Kidney (tissue), 14 donors: ENCODE measurements around the gene ELAPOR1. TPM values are rescaled to one million over a fixed set of nuclear protein-coding genes. Genes with fewer than 3 reads are reported as not detected.
A peak's percentile ranks its signal among the peaks of the same experiment; 100 is the strongest.

Experiments used
- DNase-seq, 5 donors: peaks; one replicate each; pipeline ENCODE4 v3.0.0-alpha.2; 2013 to 2020
- FAIRE-seq: peaks from 2 replicates; lab custom pipeline; 2012; peaks lifted over from hg19 to GRCh38; lab: Jason Lieb, UNC
- H3K27ac ChIP-seq, 2 donors: one replicate each; pipeline ENCODE4 v1.7.0; 2013; ENCODE audit warnings: low read depth in 2 of 2, low read length in 2 of 2, inconsistent platforms in 1 of 2
- H3K27me3 ChIP-seq: one replicate; pipeline ENCODE4 v1.7.1; 2013; ENCODE audit warnings: low read length, inconsistent platforms; ENCODE audit not compliant: control insufficient read depth, insufficient read depth
- H3K36me3 ChIP-seq, 3 donors: one replicate each; pipeline versions ENCODE4 v1.7.0 to v1.7.1; 2013; ENCODE audit warnings: low read length in 3 of 3, control low read depth in 1 of 3, inconsistent platforms in 1 of 3; ENCODE audit not compliant: insufficient read depth in 3 of 3, control insufficient read depth in 2 of 3
- H3K4me1 ChIP-seq, 3 donors: one replicate each; pipeline versions ENCODE4 v1.7.0 to v1.7.1; 2013; ENCODE audit warnings: low read length in 3 of 3, inconsistent platforms in 1 of 3, low read depth in 1 of 3; ENCODE audit not compliant: control insufficient read depth in 2 of 3, insufficient read depth in 2 of 3
- H3K4me3 ChIP-seq, 3 donors: one replicate each; pipeline versions ENCODE4 v1.7.0 to v1.8.1; 2013; ENCODE audit warnings: low read length in 3 of 3, control low read depth in 1 of 3, inconsistent platforms in 1 of 3
- H3K9ac ChIP-seq, 3 donors: one replicate each; pipeline versions ENCODE4 v1.7.0 to v1.7.1; 2013; ENCODE audit warnings: low read length in 3 of 3, control low read depth in 1 of 3, inconsistent platforms in 1 of 3
- H3K9me3 ChIP-seq, 3 donors: one replicate each; pipeline versions ENCODE4 v1.7.0 to v1.7.1; 2013; ENCODE audit warnings: low read length in 3 of 3, control low read depth in 1 of 3, inconsistent platforms in 1 of 3; ENCODE audit not compliant: control insufficient read depth in 2 of 3, insufficient read depth in 1 of 3
- intact Hi-C: fragments of 100-400 bp; cut with DNase I; formaldehyde crosslinking; loops from one replicate; pipeline ENCODE4 v1.11.1; 2022
- polyA plus RNA-seq: library from polyadenylated mRNA; stranded (reverse); fragments of 350-450 nt; fragmentation: Illumina TruSeq; extraction: RNeasy Lipid Tissue Mini Kit (QIAGEN cat#74804); gene quantifications from one replicate; pipeline ENCODE4 v1.2.3, GENCODE V29; 2014; ENCODE audit warnings: low read depth, low replicate concordance; ENCODE audit not compliant: insufficient read depth
- total RNA-seq: library from RNA; stranded (reverse); fragmentation: NEBNext Ultra II Directional; extraction: Animal tissue kit (Norgen Biotek cat#: 25700); gene quantifications from one replicate; pipeline ENCODE4 v1.2.1, GENCODE V29; 2021
- TF ChIP-seq, protein P1 (sequence below): IDR thresholded peaks from 3 replicates; pipeline ENCODE4 v1.5.1; 2012; ENCODE audit warnings: mild to moderate bottlenecking, moderate library complexity, borderline replicate concordance; ENCODE audit not compliant: insufficient read depth; ENCODE audit errors: extremely low read depth
- donor health status: control.
- donor health status: control.
- donor health status: control.
- donor health status: control.
- donor health status: control.
- donor health status: DM: yes; HTN: yes; CAD: no.
- donor health status: Normal renal cell carcinoma (clear cell type).

ELAPOR1 gene
- total and polyA plus RNA-seq, 2 donors from 2014 or later: 0.28 to 1.3 TPM

DNA sequence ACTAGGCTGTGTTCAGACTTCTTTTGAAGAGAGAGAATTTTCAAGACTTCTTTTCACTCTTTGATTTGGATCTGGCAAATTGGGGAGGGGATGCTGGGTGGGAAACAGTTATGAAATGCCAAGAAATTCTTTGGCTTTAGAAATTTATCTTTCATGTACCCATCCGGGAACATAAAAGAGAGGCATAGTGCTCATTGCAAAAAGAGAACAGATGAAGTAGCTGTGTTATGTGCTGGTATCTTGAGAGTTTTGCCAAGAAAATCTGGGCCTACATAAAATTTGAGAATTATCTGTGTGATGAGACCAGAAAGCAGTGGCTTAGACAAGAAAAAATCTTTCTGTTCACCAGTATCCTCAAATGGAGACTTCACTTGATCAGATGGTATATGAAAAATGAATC lies 19.0 kb upstream of the ELAPOR1 start:
- Histone ChIP-seq H3K9ac (no peak overlapping the region), H3K4me3 (no peak overlapping the region), H3K27me3 (no peaks in the 10 kb centered on the region), H3K4me1 (peaks cover 3 to 16% (median 10%) of the 10 kb centered on the region in 3 donors), H3K36me3 (peaks cover 0 to 9% (median 2%) of the 10 kb centered on the region in 3 donors), H3K27ac (no peak overlapping the region), H3K9me3 (no peaks in the 10 kb centered on the region)
- TF ChIP-seq, protein P1, sequence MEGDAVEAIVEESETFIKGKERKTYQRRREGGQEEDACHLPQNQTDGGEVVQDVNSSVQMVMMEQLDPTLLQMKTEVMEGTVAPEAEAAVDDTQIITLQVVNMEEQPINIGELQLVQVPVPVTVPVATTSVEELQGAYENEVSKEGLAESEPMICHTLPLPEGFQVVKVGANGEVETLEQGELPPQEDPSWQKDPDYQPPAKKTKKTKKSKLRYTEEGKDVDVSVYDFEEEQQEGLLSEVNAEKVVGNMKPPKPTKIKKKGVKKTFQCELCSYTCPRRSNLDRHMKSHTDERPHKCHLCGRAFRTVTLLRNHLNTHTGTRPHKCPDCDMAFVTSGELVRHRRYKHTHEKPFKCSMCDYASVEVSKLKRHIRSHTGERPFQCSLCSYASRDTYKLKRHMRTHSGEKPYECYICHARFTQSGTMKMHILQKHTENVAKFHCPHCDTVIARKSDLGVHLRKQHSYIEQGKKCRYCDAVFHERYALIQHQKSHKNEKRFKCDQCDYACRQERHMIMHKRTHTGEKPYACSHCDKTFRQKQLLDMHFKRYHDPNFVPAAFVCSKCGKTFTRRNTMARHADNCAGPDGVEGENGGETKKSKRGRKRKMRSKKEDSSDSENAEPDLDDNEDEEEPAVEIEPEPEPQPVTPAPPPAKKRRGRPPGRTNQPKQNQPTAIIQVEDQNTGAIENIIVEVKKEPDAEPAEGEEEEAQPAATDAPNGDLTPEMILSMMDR: no peak
- DNase-seq (no peak), FAIRE-seq (no peak)
- intact Hi-C loops: no loop called here

DNA sequence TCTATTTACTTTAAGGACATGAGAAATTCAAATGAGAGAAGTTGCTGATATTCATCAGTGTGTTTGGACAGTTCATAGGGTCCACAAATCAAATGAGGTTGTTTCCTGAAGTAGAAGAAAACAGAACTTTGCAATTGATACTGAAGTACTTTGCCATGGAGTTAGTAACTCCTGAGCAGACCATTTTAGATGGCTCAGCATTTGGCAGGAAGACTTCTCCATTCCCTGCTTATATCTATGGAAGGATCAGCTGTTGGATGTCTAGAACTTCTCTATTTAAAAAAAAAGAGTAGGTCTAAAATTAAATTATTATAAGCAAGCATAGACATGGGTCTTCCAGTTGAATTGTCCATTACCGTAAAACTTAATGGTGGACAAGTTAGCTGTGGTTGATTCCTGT lies 18.3 kb upstream of the ELAPOR1 start:
- Histone ChIP-seq H3K36me3 (peaks cover 0 to 9% (median 2%) of the 10 kb centered on the region in 3 donors), H3K4me3 (no peak overlapping the region), H3K4me1 (peaks cover 3 to 16% (median 10%) of the 10 kb centered on the region in 3 donors), H3K9ac (no peak overlapping the region), H3K9me3 (no peaks in the 10 kb centered on the region), H3K27me3 (no peaks in the 10 kb centered on the region), H3K27ac (no peak overlapping the region)
- intact Hi-C loops: no loop called here
- TF ChIP-seq, protein P1: no peak
- DNase-seq (no peak), FAIRE-seq (no peak)

DNA sequence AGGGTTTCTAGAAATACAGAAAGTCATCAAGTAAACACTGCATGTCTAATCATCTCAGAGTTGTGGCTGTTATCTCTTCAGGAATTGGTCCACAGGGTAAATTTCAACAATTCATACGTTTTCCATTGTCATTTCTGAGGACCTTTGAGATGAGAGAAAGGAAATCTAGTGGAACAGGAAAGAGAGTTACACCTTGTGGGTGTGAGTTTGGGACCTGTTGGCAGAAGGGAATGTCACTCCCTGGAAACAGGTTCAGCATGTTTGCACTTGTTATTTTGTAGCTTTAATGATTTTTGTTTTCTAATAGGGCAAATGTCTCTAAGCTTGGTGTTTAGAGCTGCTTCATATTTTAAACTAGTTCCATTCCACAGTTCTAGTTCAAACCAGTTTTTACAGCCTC lies 17.8 kb upstream of the ELAPOR1 start:
- TF ChIP-seq, protein P1: no peak
- Histone ChIP-seq H3K4me1 (peaks cover 3 to 16% (median 10%) of the 10 kb centered on the region in 3 donors), H3K4me3 (no peak overlapping the region), H3K36me3 (peaks cover 0 to 9% (median 2%) of the 10 kb centered on the region in 3 donors), H3K9ac (peak overlapping the region in 1 of 3 donors; percentile 46), H3K27me3 (no peaks in the 10 kb centered on the region), H3K9me3 (no peaks in the 10 kb centered on the region), H3K27ac (peak overlapping the region in 1 of 2 donors; percentile 3)
- FAIRE-seq: no peak
- intact Hi-C loops: no loop called here
- DNase-seq: no peak
